HG02852 (cell line): Measurements from ENCODE around the gene FSIP1.

ENCODE experiments used
- ATAC-seq: cut with Tn5 transposase; IDR thresholded peaks from one replicate; pipeline ENCODE4 v1.9.1; 2021; ENCODE audit warnings: mild to moderate bottlenecking, moderate library complexity; ENCODE audit not compliant: unreplicated experiment

The FSIP1 gene

DNA sequence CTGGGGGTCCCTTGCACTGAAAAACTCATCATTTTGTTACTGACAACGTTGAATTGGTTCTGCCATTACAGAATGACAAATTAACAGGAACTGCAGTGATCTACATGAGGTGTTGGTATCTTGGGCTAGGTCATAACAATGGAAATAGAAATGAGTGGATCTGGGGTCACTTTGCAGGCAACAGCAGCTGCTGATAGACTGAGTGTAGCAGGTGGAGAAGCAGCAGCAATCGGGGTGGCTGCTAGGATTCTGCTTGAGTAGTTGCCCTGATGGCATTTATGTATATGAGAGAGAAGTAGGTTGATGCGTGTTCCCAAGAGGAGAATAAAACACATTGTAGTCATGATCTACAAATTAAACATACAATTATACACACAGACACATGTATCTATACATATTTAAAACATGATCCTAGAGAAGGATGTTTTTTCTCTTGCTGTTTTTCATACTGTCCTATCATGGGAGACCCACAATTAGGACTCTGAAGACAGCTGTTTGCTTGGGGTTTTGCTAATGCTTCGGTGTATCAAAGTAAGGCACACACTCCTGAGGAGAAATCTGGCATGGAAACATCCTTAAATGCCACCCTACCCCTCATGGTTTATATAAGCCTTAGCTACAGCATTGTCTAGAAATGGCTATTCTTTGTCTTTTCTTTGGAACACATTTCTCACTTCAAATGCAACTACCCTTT lies 217.5 kb downstream of the FSIP1 start:
- ATAC-seq: no peak

- ATAC-seq: no peak
Measured at GRCh38 chr15:39558421-39558820, 224.2 kb downstream of the FSIP1 start.

DNA sequence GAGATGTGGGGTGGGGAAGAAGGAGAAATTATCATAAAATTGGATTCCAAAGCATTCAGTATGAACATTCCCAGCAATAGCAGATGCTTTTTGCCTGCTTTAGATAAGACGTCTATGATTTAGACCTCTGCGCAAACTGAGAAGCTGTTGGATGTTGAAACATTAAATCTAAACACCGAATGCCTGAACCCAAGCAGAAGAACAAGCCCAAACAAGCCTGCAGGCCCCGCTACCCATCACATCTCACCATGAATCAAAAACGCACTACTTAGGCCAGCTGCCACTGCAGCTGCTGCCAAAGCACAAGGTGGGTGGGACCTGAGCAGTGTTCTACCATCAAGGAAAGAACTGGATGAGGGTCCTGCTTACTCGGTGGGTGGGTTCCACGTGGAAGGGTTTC lies 226.2 kb downstream of the FSIP1 start:
- no peak for ATAC-seq

DNA sequence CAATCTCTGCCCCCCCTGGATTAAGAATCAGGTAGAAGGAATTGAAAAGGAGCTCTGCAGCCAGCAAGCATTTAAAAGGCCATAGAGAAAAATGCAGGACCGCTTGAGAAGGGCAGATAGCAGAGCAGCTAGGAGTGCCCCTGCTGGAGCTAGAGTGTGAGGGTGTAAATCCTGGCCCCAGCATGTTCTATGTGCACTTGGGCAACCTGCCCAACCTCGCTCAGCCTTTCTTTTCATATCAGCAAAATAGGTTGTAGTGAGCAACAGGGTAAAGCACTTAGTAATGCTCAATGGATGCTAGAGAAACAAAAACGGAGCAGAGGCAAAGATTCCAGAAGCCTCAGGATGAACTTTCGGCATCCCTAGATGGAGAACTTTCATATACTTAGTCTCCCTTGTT lies 226.8 kb downstream of the FSIP1 start:
- no peak for ATAC-seq

GRCh38 chr15:39554746-39555387 lies 227.8 kb downstream of the FSIP1 start:
- no peak for ATAC-seq

DNA sequence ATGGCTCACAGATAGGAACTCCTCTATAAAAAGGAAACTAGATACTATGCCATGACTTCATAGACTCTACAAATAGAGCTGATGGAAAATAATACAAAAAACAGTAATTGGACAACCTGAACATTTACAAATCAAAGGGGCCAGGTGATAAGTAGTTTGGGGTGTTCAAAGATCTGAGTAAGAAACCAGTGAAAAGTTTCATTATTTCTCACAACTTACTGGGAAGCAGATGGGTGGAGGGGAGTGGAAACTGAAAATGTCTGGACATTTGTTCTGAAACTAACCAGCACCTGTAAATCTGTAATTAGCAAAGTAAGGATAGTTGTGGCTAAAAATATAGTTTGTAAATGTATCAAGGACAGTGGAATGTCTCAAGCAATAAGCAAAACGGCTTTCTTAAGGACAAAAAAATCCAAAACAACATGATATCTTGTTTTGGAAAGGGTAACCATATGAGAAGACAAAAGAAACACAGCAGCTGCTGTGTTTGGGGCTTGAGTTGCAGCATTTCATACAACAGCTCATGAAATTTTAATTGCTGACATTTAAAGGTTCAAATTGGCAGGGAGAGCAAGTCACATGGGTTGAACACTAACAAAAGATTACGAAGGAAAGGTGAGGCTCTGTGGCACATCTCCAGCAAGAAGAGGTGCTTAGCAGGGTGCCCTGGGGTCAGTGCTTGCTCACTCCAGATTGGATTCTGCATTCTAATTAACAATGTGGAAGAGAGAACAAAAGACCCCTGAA lies 228.5 kb downstream of the FSIP1 start:
- no peak for ATAC-seq

- no peak for ATAC-seq
Measured at GRCh38 chr15:39552556-39552955, 230.1 kb downstream of the FSIP1 start.

DNA sequence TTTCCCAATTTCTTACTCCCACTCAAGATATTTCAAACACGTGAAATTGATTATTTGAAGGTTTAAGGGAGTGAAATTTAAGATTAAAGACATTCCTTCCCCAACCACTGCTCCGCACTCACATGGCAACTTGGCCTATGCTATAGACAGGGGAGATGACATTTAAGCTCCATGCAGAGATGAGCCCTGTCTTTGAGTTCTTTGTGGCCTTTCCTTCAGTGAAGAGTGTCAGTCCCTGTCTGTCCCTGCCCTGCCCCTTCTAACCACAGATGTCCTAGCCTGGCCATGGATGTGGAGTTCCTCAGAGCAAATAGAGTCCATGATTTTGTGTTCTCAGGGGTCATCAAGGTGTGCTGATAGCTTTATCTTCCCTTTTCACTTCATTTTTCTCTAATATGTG lies 231.2 kb downstream of the FSIP1 start:
- ATAC-seq: no peak
